HG03196 (cell line): ENCODE results near the gene UNC13D.
"Not testable (repeated sequence)": the region's sequence is repeated elsewhere in the genome, so short reads cannot be mapped to it uniquely, and the experiment has no call there.

Experiments used
- ATAC-seq: cut with Tn5 transposase; IDR thresholded peaks from one replicate; pipeline ENCODE4 v1.9.1; 2021; ENCODE audit not compliant: unreplicated experiment

The UNC13D gene

GRCh38 chr17:75875182-75875939 lies 31.2 kb upstream of the UNC13D start:
- no peak for ATAC-seq

GRCh38 chr17:75874323-75875181 lies 30.3 kb upstream of the UNC13D start:
- ATAC-seq, result no peak

- ATAC-seq, result no peak
Measured at GRCh38 chr17:75873587-75874322, 29.6 kb upstream of the UNC13D start.

- no peak for ATAC-seq
Measured at GRCh38 chr17:75872434-75873351, 28.5 kb upstream of the UNC13D start.

GRCh38 chr17:75870228-75870627 lies 26.0 kb upstream of the UNC13D start:
- ATAC-seq, result not testable (repeated sequence)

- no peak for ATAC-seq
Measured at GRCh38 chr17:75869282-75870141, 25.3 kb upstream of the UNC13D start.

GRCh38 chr17:75868730-75869281 lies 24.6 kb upstream of the UNC13D start:
- ATAC-seq, result not testable (repeated sequence)

- not testable (repeated sequence) for ATAC-seq
Measured at GRCh38 chr17:75865404-75866188, 21.4 kb upstream of the UNC13D start.

- not testable (repeated sequence) for ATAC-seq
Measured at GRCh38 chr17:75864887-75865286, 20.7 kb upstream of the UNC13D start.

- ATAC-seq, result peak; percentile 84
Measured at GRCh38 chr17:75864448-75864871, 20.3 kb upstream of the UNC13D start.

- no peak for ATAC-seq
Measured at GRCh38 chr17:75861927-75862317, 17.7 kb upstream of the UNC13D start.

- not testable (repeated sequence) for ATAC-seq
Measured at GRCh38 chr17:75859358-75859757, 15.2 kb upstream of the UNC13D start.

- peak; percentile 0 for ATAC-seq
Measured at GRCh38 chr17:75856062-75856756, 12.0 kb upstream of the UNC13D start.

GRCh38 chr17:75855310-75856061 lies 11.3 kb upstream of the UNC13D start, which contains the start of gene WBP2:
Gene WBP2 (minus strand): TSS chr17:75855335. CDS start chr17:75855297, 38 bp downstream.
- peak; percentile 85 for ATAC-seq

GRCh38 chr17:75854881-75855309 lies 10.7 kb upstream of the UNC13D start:
- ATAC-seq, result no peak

GRCh38 chr17:75854101-75854748 lies 10.0 kb upstream of the UNC13D start:
- no peak for ATAC-seq
